Measurements from ENCODE around the gene TMEM184A. TPM values are rescaled to one million over a fixed set of nuclear protein-coding genes. Genes with fewer than 3 reads are reported as not detected.

The TMEM184A gene
- total RNA-seq = 0.22 TPM
- long read RNA-seq, partial matches to known transcripts = 1 of 1 reads
- long read RNA-seq, other reads (novel, unspliced or antisense) = 0 of 1 reads

- intact Hi-C loops (cut with micrococcal nuclease) = no loop called here
- DNase-seq = peak; percentile 78
- ATAC-seq = peak; percentile 68
Observed at GRCh38 chr7:1555813-1556543, at the start of gene TMEM184A. Gene TMEM184A, minus strand, starts transcription at chr7:1556205. Its CDS starts 721 bp downstream, at chr7:1555484.

GRCh38 chr7:1604383-1604782 lies 48.4 kb upstream of the TMEM184A start:
- intact Hi-C loops (cut with micrococcal nuclease) = no loop called here
- DNase-seq = no peak

GRCh38 chr7:1603346-1604225 lies 47.6 kb upstream of the TMEM184A start:
- DNase-seq (no peak), ATAC-seq (no peak)
- intact Hi-C loops (cut with micrococcal nuclease) = no loop called here

More at GRCh38 chr7:1604383-1604782, 48.4 kb upstream of the TMEM184A start:
- ATAC-seq = no peak

GRCh38 chr7:1602386-1602785 lies 46.4 kb upstream of the TMEM184A start:
- no peak for ATAC-seq
- intact Hi-C loops (cut with micrococcal nuclease) = no loop called here
- DNase-seq = no peak

GRCh38 chr7:1601956-1602355 lies 46.0 kb upstream of the TMEM184A start:
- ATAC-seq = no peak
- no peak for DNase-seq
- intact Hi-C loops (cut with micrococcal nuclease) = no loop called here

GRCh38 chr7:1599640-1600395 lies 43.8 kb upstream of the TMEM184A start:
- intact Hi-C loops (cut with micrococcal nuclease) = no loop called here
- ATAC-seq (no peak), DNase-seq (no peak)

- ATAC-seq = no peak
Observed at GRCh38 chr7:1598961-1599639, 43.1 kb upstream of the TMEM184A start.

GRCh38 chr7:1598286-1598685 lies 42.3 kb upstream of the TMEM184A start:
- DNase-seq = no peak
- intact Hi-C loops (cut with micrococcal nuclease) = no loop called here
- ATAC-seq = no peak

More at GRCh38 chr7:1598961-1599639, 43.1 kb upstream of the TMEM184A start:
- DNase-seq = no peak
- intact Hi-C loops (cut with micrococcal nuclease) = no loop called here

GRCh38 chr7:1597791-1598190 lies 41.8 kb upstream of the TMEM184A start:
- ATAC-seq (no peak), DNase-seq (no peak)
- intact Hi-C loops (cut with micrococcal nuclease) = no loop called here

- no peak for DNase-seq
- intact Hi-C loops (cut with micrococcal nuclease) = no loop called here
- ATAC-seq = no peak
Observed at GRCh38 chr7:1597066-1597760, 41.2 kb upstream of the TMEM184A start.

GRCh38 chr7:1596181-1597043 lies 40.4 kb upstream of the TMEM184A start:
- ATAC-seq (no peak), DNase-seq (no peak)
- intact Hi-C loops (cut with micrococcal nuclease) = no loop called here

- intact Hi-C loops (cut with micrococcal nuclease) = no loop called here
- DNase-seq = no peak
- ATAC-seq = no peak
Observed at GRCh38 chr7:1595636-1596035, 39.6 kb upstream of the TMEM184A start.

GRCh38 chr7:1595027-1595426 lies 39.0 kb upstream of the TMEM184A start:
- DNase-seq (no peak), ATAC-seq (no peak)
- intact Hi-C loops (cut with micrococcal nuclease) = no loop called here

GRCh38 chr7:1593904-1594421 lies 38.0 kb upstream of the TMEM184A start:
- intact Hi-C loops (cut with micrococcal nuclease) = no loop called here
- ATAC-seq (no peak), DNase-seq (no peak)

- no peak for DNase-seq
- no peak for ATAC-seq
- intact Hi-C loops (cut with micrococcal nuclease) = no loop called here
Observed at GRCh38 chr7:1593091-1593866, 37.3 kb upstream of the TMEM184A start.

- no peak for ATAC-seq
- intact Hi-C loops (cut with micrococcal nuclease) = no loop called here
- no peak for DNase-seq
Observed at GRCh38 chr7:1592299-1592871, 36.4 kb upstream of the TMEM184A start.

Data from left ventricle myocardium superior (tissue), 1 donor.